HepG2 (cell line): ENCODE results near the gene RSKR. TPM values are rescaled to one million over a fixed set of nuclear protein-coding genes. Genes with fewer than 3 reads are reported as not detected.
A peak's percentile ranks its signal among the peaks of the same experiment; 100 is the strongest.

Experiments
- GFI1 ChIP-seq: sonication (generic); formaldehyde crosslinking; IDR thresholded peaks from 2 replicates; pipeline ENCODE4 v1.5.0; 2020; ENCODE audit warnings: missing genetic modification reagents, mild to moderate bottlenecking, borderline replicate concordance
- IRX3 ChIP-seq: sonication (generic); formaldehyde crosslinking; IDR thresholded peaks from 2 replicates; pipeline ENCODE4 v1.8.1; 2023; ENCODE audit warnings: mild to moderate bottlenecking, low read depth, missing genetic modification reagents, borderline replicate concordance
- MAFF ChIP-seq: IDR thresholded peaks from 2 replicates; pipeline ENCODE4 v1.6.1; 2011; ENCODE audit warnings: low read depth, low read length, improper control_type of control experiment
- MIXL1 ChIP-seq: IDR thresholded peaks from 2 replicates; pipeline ENCODE4 v1.6.1; 2016
- MTA3 ChIP-seq: sonication (generic); formaldehyde crosslinking; IDR thresholded peaks from 2 replicates; pipeline ENCODE4 v1.4.0; 2020; ENCODE audit warnings: missing genetic modification reagents
- PCBP2 ChIP-seq: fragments of 200-400 bp; formaldehyde crosslinking; optimal IDR thresholded peaks from 2 replicates; pipeline ENCODE3; 2018; ENCODE audit warnings: low read length, low read depth; ENCODE audit not compliant: poor library complexity, severe bottlenecking
- PRDM4 ChIP-seq: sonication (generic); formaldehyde crosslinking; IDR thresholded peaks from 2 replicates; pipeline ENCODE4 v1.9.0; 2021; ENCODE audit warnings: missing genetic modification reagents, borderline replicate concordance
- RXRA ChIP-seq: sonication (generic); formaldehyde crosslinking; IDR thresholded peaks from 2 replicates; pipeline ENCODE4 v1.5.1; 2020; ENCODE audit warnings: missing genetic modification reagents
- SALL2 ChIP-seq: sonication (generic); formaldehyde crosslinking; IDR thresholded peaks from 2 replicates; pipeline ENCODE4 v1.8.1; 2023; ENCODE audit warnings: mild to moderate bottlenecking, missing genetic modification reagents, inconsistent platforms
- SKIL ChIP-seq: sonication (generic); formaldehyde crosslinking; IDR thresholded peaks from 2 replicates; pipeline ENCODE4 v1.8.0; 2022; ENCODE audit warnings: missing genetic modification reagents, mild to moderate bottlenecking, moderate library complexity, borderline replicate concordance
- SNAPC2 ChIP-seq: sonication (generic); formaldehyde crosslinking; IDR thresholded peaks from 2 replicates; pipeline ENCODE4 v1.8.1; 2022; ENCODE audit warnings: mild to moderate bottlenecking, missing genetic modification reagents
- SNRNP70 ChIP-seq: fragments of 200-400 bp; formaldehyde crosslinking; IDR thresholded peaks from 2 replicates; pipeline ENCODE4 v1.6.1; 2017; ENCODE audit warnings: mild to moderate bottlenecking, low read depth, low read length, moderate library complexity
- TBP ChIP-seq: sonication (generic); formaldehyde crosslinking; IDR thresholded peaks from 2 replicates; pipeline ENCODE4 v1.5.0; 2020; ENCODE audit warnings: missing genetic modification reagents
- TP53 ChIP-seq: sonication (generic); formaldehyde crosslinking; conservative IDR thresholded peaks from 2 replicates; pipeline ENCODE4 v1.4.0; 2020; ENCODE audit warnings: missing genetic modification reagents
- TSC22D2 ChIP-seq: sonication (generic); formaldehyde crosslinking; IDR thresholded peaks from 2 replicates; pipeline ENCODE4 v1.5.1; 2020; ENCODE audit warnings: missing genetic modification reagents, mild to moderate bottlenecking, borderline replicate concordance
- ZFX ChIP-seq: sonication (generic); formaldehyde crosslinking; IDR thresholded peaks from 2 replicates; pipeline ENCODE4 v1.4.0; 2020; ENCODE audit warnings: mild to moderate bottlenecking, low read depth, missing genetic modification reagents, moderate library complexity
- ZNF550 ChIP-seq: sonication (generic); formaldehyde crosslinking; IDR thresholded peaks from 2 replicates; pipeline ENCODE4 v1.4.0; 2020; ENCODE audit warnings: mild to moderate bottlenecking, missing genetic modification reagents, borderline replicate concordance
- ZNF775 ChIP-seq: sonication (generic); formaldehyde crosslinking; IDR thresholded peaks from 2 replicates; pipeline ENCODE4 v1.4.0; 2020; ENCODE audit warnings: missing genetic modification reagents, mild to moderate bottlenecking, moderate library complexity, borderline replicate concordance
- polyA plus RNA-seq, 8 experiments: library from polyadenylated mRNA; depleted of rRNA in 3 of 8; stranded (reverse) in 7 of 8; unstranded in 1 of 8; fragments of >200 nt; fragmentation: Illumina TruSeq in 4 of 8; extraction: Trizol in 4 of 8; gene quantifications; 2 replicates each; pipeline versions ENCODE4 v1.2.1 to v1.2.3, GENCODE V29; 2011 to 2016; ENCODE audit warnings: low read depth in 4 of 8, missing spikeins in 1 of 8, mixed read lengths in 1 of 8; ENCODE audit not compliant: insufficient read depth in 1 of 8
- total RNA-seq, 5 experiments: library from RNA; depleted of rRNA; stranded (reverse); fragments of >200 nt; fragmentation: Illumina TruSeq; extraction: Trizol; gene quantifications; 2 replicates each; pipeline ENCODE4 v1.2.3, GENCODE V29; 2016; ENCODE audit warnings: low read depth in 1 of 5
- TF ChIP-seq, protein P1 (sequence below): IDR thresholded peaks from 2 replicates; pipeline ENCODE4 v1.6.1; 2016
- TF ChIP-seq, protein P2 (sequence below): sonication (generic); formaldehyde crosslinking; IDR thresholded peaks from 2 replicates; pipeline ENCODE4 v1.5.1; 2020; ENCODE audit warnings: mild to moderate bottlenecking, moderate library complexity, missing genetic modification reagents
- TF ChIP-seq, protein P3 (sequence below): IDR thresholded peaks from 2 replicates; pipeline ENCODE4 v1.6.1; 2018; ENCODE audit warnings: missing genetic modification reagents

The RSKR gene
- total and polyA plus RNA-seq, 2 of the 13 experiments (the other 11 are each of a cell fraction or from before 2014, with no cell fraction given), result 5.0 to 10.4 TPM

DNA sequence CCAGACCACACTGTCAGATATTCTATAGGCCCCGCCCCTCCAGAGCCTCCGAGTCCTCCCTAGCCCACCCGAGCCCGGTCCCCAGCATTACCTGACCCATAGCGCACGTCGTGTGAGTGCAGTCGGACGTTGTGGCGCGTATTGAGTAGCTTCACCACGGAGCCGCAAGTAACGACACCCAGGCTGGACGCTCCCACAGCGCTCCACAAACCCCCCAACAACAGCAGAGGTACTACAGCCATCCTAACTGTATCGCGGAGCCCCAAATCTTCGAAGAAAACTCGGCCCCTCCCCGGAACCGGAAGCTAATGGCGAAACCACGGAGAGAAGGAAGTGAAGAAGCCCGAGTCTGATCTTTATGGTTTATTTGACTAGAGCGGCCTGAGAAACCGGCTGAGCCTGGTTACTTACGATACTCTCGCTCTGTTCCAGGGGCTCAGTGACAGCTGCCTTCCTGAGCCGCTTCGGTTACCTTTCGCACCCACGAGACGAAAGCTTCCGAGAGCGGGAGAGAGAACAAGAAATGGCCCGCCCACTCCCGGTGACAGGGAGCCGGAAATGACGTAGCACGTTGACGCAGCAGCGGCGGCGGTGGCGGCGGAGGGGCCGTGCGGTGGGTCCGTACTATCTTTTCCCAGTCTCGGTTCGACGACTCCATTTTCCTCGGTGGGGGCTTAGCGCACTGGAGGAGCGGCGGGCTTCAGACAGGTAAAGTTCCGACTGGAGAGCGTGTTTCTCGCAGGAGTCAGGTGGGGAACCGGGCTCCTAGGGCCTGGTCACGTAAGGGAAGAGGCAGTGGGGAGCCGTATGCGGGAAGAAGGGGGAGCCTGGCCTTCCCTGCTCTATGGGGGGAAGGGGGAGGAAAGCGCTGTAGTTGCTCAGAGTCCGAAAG lies 47.9 kb upstream of the RSKR start, which contains the start of the genes SDF2 and SUPT6H (continued):
- TF ChIP-seq MTA3 (CRISPR knock-in tag), result no peak
- TF ChIP-seq PRDM4 (CRISPR knock-in tag), result no peak
- TF ChIP-seq, protein P1, sequence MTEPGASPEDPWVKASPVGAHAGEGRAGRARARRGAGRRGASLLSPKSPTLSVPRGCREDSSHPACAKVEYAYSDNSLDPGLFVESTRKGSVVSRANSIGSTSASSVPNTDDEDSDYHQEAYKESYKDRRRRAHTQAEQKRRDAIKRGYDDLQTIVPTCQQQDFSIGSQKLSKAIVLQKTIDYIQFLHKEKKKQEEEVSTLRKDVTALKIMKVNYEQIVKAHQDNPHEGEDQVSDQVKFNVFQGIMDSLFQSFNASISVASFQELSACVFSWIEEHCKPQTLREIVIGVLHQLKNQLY, result no peak
- no peak for TF ChIP-seq SNRNP70
- TF ChIP-seq PCBP2, result no peak
- TF ChIP-seq MIXL1 (CRISPR knock-in tag), result 0 out of 2 replicates have a peak, but pooled peaks have one; percentile 8
- no peak; the same call in 1 of the 2 replicates for TF ChIP-seq ZNF550 (CRISPR knock-in tag)
- TF ChIP-seq TSC22D2 (CRISPR knock-in tag), result no peak; the same call in 1 of the 2 replicates
- TF ChIP-seq, protein P2, sequence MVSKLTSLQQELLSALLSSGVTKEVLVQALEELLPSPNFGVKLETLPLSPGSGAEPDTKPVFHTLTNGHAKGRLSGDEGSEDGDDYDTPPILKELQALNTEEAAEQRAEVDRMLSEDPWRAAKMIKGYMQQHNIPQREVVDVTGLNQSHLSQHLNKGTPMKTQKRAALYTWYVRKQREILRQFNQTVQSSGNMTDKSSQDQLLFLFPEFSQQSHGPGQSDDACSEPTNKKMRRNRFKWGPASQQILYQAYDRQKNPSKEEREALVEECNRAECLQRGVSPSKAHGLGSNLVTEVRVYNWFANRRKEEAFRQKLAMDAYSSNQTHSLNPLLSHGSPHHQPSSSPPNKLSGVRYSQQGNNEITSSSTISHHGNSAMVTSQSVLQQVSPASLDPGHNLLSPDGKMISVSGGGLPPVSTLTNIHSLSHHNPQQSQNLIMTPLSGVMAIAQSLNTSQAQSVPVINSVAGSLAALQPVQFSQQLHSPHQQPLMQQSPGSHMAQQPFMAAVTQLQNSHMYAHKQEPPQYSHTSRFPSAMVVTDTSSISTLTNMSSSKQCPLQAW, result peak; percentile 39
- TF ChIP-seq ZFX (CRISPR knock-in tag), result peak; percentile 96
- TF ChIP-seq GFI1 (CRISPR knock-in tag), result peak; percentile 51; the same call in 1 of the 2 replicates
- TF ChIP-seq MAFF, result no peak
- TF ChIP-seq IRX3, result no peak
- 0 out of 2 replicates have a peak, but pooled peaks have one; percentile 16 for TF ChIP-seq SKIL
- no peak for TF ChIP-seq SNAPC2 (CRISPR knock-in tag)
- TF ChIP-seq ZNF775 (CRISPR knock-in tag), result peak; percentile 96
- no peak for TF ChIP-seq TP53
- no peak for TF ChIP-seq RXRA
- TF ChIP-seq TBP, result no peak
- TF ChIP-seq, protein P3, sequence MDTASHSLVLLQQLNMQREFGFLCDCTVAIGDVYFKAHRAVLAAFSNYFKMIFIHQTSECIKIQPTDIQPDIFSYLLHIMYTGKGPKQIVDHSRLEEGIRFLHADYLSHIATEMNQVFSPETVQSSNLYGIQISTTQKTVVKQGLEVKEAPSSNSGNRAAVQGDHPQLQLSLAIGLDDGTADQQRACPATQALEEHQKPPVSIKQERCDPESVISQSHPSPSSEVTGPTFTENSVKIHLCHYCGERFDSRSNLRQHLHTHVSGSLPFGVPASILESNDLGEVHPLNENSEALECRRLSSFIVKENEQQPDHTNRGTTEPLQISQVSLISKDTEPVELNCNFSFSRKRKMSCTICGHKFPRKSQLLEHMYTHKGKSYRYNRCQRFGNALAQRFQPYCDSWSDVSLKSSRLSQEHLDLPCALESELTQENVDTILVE, result peak; percentile 74; the same call in 1 of the 2 replicates
- no peak for TF ChIP-seq SALL2 (CRISPR knock-in tag)
